ENCODE results near the gene BCAS3.
A peak's percentile ranks its signal among the peaks of the same experiment; 100 is the strongest.

The BCAS3 gene

DNA sequence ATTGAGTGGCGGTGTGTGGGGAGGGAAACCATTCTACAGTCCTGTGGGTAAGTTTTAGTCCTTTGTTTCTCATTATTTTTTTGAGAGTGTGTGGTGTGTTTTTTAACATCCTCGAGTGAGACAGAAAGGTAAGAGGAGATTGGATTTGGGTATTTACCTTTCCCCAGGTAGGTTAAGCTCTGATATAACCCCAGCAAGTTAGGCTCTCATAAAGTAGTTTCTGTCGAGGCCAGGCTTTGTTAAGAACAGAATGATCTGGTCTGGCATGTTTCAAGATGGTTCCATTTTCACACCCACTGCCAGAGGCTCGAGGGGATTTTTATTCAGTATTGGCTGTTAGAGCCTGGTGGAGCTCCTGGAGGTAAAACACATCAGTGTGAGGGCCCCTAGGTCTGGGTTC is 62.9 kb downstream of the BCAS3 start:
- DNase-seq (ENCODE audit: low read depth in 2 of 2): no peak
- H3K4me3 ChIP-seq (replicated peaks in 1 of 2; ENCODE audit: low read depth in 2 of 2, low read length in 2 of 2): no peak overlapping the region
- TF ChIP-seq, protein P1, sequence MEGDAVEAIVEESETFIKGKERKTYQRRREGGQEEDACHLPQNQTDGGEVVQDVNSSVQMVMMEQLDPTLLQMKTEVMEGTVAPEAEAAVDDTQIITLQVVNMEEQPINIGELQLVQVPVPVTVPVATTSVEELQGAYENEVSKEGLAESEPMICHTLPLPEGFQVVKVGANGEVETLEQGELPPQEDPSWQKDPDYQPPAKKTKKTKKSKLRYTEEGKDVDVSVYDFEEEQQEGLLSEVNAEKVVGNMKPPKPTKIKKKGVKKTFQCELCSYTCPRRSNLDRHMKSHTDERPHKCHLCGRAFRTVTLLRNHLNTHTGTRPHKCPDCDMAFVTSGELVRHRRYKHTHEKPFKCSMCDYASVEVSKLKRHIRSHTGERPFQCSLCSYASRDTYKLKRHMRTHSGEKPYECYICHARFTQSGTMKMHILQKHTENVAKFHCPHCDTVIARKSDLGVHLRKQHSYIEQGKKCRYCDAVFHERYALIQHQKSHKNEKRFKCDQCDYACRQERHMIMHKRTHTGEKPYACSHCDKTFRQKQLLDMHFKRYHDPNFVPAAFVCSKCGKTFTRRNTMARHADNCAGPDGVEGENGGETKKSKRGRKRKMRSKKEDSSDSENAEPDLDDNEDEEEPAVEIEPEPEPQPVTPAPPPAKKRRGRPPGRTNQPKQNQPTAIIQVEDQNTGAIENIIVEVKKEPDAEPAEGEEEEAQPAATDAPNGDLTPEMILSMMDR (IDR thresholded peaks at IDR 0.05; ENCODE audit: low read depth, low read length): no peak

DNA sequence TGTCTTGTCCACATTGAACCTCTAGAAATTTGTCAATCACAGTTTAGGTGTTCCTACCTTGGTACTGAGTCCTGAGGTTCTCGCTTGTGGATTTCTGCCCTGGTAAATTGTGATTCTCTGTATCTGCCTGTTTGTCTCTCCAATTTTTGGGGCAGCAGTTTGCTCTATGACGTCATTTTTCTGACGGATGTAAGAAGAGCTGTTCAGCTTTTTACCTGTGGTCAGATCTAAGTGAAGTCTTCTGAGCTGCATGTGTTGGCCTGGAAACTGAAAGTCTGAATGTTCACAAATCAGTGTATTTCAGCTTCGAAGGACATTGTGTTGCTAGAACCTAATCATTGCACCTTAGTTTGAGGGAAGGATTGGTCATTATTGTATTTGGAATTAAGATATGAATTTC is 63.4 kb downstream of the BCAS3 start:
- DNase-seq (ENCODE audit: low read depth in 2 of 2): no peak
- TF ChIP-seq, protein P1 (IDR thresholded peaks at IDR 0.05; ENCODE audit: low read depth, low read length): no peak

GRCh38 chr17:60743282-60743681 is 65.6 kb downstream of the BCAS3 start:
- TF ChIP-seq, protein P1 (IDR thresholded peaks at IDR 0.05; ENCODE audit: low read depth, low read length): no peak
- H3K4me3 ChIP-seq (replicated peaks in 1 of 2; ENCODE audit: low read depth in 2 of 2, low read length in 2 of 2): no peak overlapping the region
- DNase-seq (ENCODE audit: low read depth in 2 of 2): no peak

More for the DNA sequence above, 63.4 kb downstream of the BCAS3 start:
- no peak overlapping the region for H3K4me3 ChIP-seq (replicated peaks in 1 of 2; ENCODE audit: low read depth in 2 of 2, low read length in 2 of 2)

DNA sequence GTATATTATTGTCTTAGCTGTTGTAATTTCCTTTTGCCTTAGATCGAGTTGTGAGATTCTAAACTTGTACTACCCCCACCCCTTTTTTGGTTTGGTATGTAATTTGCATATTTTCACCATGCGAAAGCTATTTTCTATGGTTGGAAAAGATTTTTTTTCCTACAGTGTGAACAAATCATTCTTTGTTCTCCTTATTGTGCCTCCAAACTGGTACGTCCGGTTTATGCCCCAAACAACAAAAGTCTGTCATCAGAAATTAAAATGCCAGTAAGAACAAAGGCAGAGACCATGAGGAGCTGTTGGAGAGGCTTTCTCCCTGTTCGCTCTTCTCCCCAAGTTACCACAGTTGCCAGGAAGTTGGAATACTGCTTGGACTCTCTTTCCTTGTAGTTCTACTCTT is 66.1 kb downstream of the BCAS3 start:
- DNase-seq (ENCODE audit: low read depth in 2 of 2): peak; percentile 51 to 66
- TF ChIP-seq, protein P1 (IDR thresholded peaks at IDR 0.05; ENCODE audit: low read depth, low read length): no peak
- H3K4me3 ChIP-seq (replicated peaks in 1 of 2; ENCODE audit: low read depth in 2 of 2, low read length in 2 of 2): no peak overlapping the region

- peak in 1 of 2 donors; percentile 8 for DNase-seq (ENCODE audit: low read depth in 2 of 2)
- H3K4me3 ChIP-seq (replicated peaks in 1 of 2; ENCODE audit: low read depth in 2 of 2, low read length in 2 of 2): no peak overlapping the region
- TF ChIP-seq, protein P1 (IDR thresholded peaks at IDR 0.05; ENCODE audit: low read depth, low read length): no peak
These were observed 66.8 kb downstream of the BCAS3 start for GRCh38 chr17:60744355-60744966.

DNA sequence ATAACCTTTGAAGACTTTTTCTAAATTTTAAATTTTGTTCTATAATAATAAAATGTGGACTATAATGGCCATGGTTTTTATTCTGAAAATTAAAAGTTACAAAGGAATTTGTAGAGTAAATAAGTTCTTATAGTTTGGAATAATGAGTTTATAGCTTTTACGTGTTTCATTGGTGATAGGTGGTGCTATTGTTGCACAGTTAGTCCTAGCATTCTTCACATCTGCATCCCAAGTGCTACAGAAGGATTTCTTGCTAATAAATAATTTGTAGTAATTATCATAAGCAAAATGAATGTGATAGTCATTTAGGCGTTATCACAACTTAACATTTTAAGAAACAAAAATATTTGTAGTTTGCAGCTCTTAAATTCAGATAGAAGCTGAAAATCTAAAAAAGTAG is 67.9 kb downstream of the BCAS3 start:
- TF ChIP-seq, protein P1 (IDR thresholded peaks at IDR 0.05; ENCODE audit: low read depth, low read length): no peak
- DNase-seq (ENCODE audit: low read depth in 2 of 2): peak; percentile 14 to 17
- H3K4me3 ChIP-seq (replicated peaks in 1 of 2; ENCODE audit: low read depth in 2 of 2, low read length in 2 of 2): no peak overlapping the region
